ENCODE results near the gene VGLL3. TPM values are rescaled to one million over a fixed set of nuclear protein-coding genes. Genes with fewer than 3 reads are reported as not detected.
"Not testable (repeated sequence)": the region's sequence is repeated elsewhere in the genome, so short reads cannot be mapped to it uniquely, and the experiment has no call there.

Gene VGLL3
- total and polyA plus RNA-seq, 2 experiments from 2014 or later: 0.06 to 0.29 TPM

GRCh38 chr3:87025661-87026645 is 35.0 kb upstream of the VGLL3 start:
- peak in 1 of 2 donors; percentile 14 for DNase-seq (ENCODE audit: low read depth in 1 of 2, low spot score in 1 of 2)
- TF ChIP-seq CTCF (IDR thresholded peaks at IDR 0.05; ENCODE audit: low read depth, low read length): no peak
- no peaks in the 10 kb centered on the region for H3K36me3 ChIP-seq
- no peaks in the 10 kb centered on the region for H3K9me3 ChIP-seq (ENCODE audit: low read depth)
- H3K27ac ChIP-seq: no peak overlapping the region
- H3K27me3 ChIP-seq: no peaks in the 10 kb centered on the region
- H3K4me3 ChIP-seq: no peak overlapping the region
- H3K4me1 ChIP-seq (ENCODE audit: low read depth): no peaks in the 10 kb centered on the region

GRCh38 chr3:87017370-87017769 is 26.4 kb upstream of the VGLL3 start:
- H3K4me3 ChIP-seq; H3K27ac ChIP-seq; H3K27me3 ChIP-seq; H3K4me1 ChIP-seq (ENCODE audit: low read depth); H3K36me3 ChIP-seq; DNase-seq (ENCODE audit: low read depth in 1 of 2, low spot score in 1 of 2); H3K9me3 ChIP-seq (ENCODE audit: low read depth): not testable (repeated sequence)

- no peak overlapping the region for H3K27ac ChIP-seq
- H3K9me3 ChIP-seq (ENCODE audit: low read depth): no peaks in the 10 kb centered on the region
- no peaks in the 10 kb centered on the region for H3K27me3 ChIP-seq
- no peaks in the 10 kb centered on the region for H3K36me3 ChIP-seq
- no peaks in the 10 kb centered on the region for H3K4me1 ChIP-seq (ENCODE audit: low read depth)
- no peak for DNase-seq (ENCODE audit: low read depth in 1 of 2, low spot score in 1 of 2)
- H3K4me3 ChIP-seq: no peak overlapping the region
- no peak for TF ChIP-seq CTCF (IDR thresholded peaks at IDR 0.05; ENCODE audit: low read depth, low read length)
Observed at GRCh38 chr3:87009271-87009670, 18.3 kb upstream of the VGLL3 start.

GRCh38 chr3:87006844-87007439 is 16.0 kb upstream of the VGLL3 start:
- DNase-seq (ENCODE audit: low read depth in 1 of 2, low spot score in 1 of 2): peak in 1 of 2 donors; percentile 67
- Histone ChIP-seq H3K4me1 (ENCODE audit: low read depth) (no peaks in the 10 kb centered on the region), H3K9me3 (ENCODE audit: low read depth) (no peaks in the 10 kb centered on the region), H3K27ac (no peak overlapping the region), H3K27me3 (no peaks in the 10 kb centered on the region), H3K4me3 (no peak overlapping the region), H3K36me3 (no peaks in the 10 kb centered on the region)
- peak; percentile 64 for TF ChIP-seq CTCF (IDR thresholded peaks at IDR 0.05; ENCODE audit: low read depth, low read length)

GRCh38 chr3:87004883-87005282 is 13.9 kb upstream of the VGLL3 start:
- Histone ChIP-seq H3K9me3 (ENCODE audit: low read depth) (no peaks in the 10 kb centered on the region), H3K4me3 (no peak overlapping the region), H3K36me3 (no peaks in the 10 kb centered on the region), H3K27ac (no peak overlapping the region), H3K27me3 (no peaks in the 10 kb centered on the region), H3K4me1 (ENCODE audit: low read depth) (no peaks in the 10 kb centered on the region)
- no peak for TF ChIP-seq CTCF (IDR thresholded peaks at IDR 0.05; ENCODE audit: low read depth, low read length)
- no peak for DNase-seq (ENCODE audit: low read depth in 1 of 2, low spot score in 1 of 2)

GRCh38 chr3:87002346-87002745 is 11.4 kb upstream of the VGLL3 start:
- no peaks in the 10 kb centered on the region for H3K9me3 ChIP-seq (ENCODE audit: low read depth)
- no peaks in the 10 kb centered on the region for H3K4me1 ChIP-seq (ENCODE audit: low read depth)
- H3K27me3 ChIP-seq: no peaks in the 10 kb centered on the region
- H3K36me3 ChIP-seq: no peaks in the 10 kb centered on the region
- no peak for TF ChIP-seq CTCF (IDR thresholded peaks at IDR 0.05; ENCODE audit: low read depth, low read length)
- no peak overlapping the region for H3K27ac ChIP-seq
- H3K4me3 ChIP-seq: no peak overlapping the region
- no peak for DNase-seq (ENCODE audit: low read depth in 1 of 2, low spot score in 1 of 2)

All from cardiac muscle cell (in vitro differentiated cells and primary cell).